ENCODE data around the gene MDM1. TPM values are rescaled to one million over a fixed set of nuclear protein-coding genes. Genes with fewer than 3 reads are reported as not detected.

MDM1 gene
- polyA plus RNA-seq, 4 donors: 30.2 to 42.5 (median 35.0) TPM

- no peak for DNase-seq (ENCODE audit: low read depth in 4 of 4, low spot score in 3 of 4)
Observed at GRCh38 chr12:68327896-68328295, 4.3 kb downstream of the MDM1 start.

GRCh38 chr12:68326716-68327115 is 5.4 kb downstream of the MDM1 start:
- no peak for DNase-seq (ENCODE audit: low read depth in 4 of 4, low spot score in 3 of 4)

- DNase-seq (ENCODE audit: low read depth in 4 of 4, low spot score in 3 of 4): no peak
Observed at GRCh38 chr12:68325966-68326365, 6.2 kb downstream of the MDM1 start.

GRCh38 chr12:68324531-68324930 is 7.6 kb downstream of the MDM1 start:
- no peak for DNase-seq (ENCODE audit: low read depth in 4 of 4, low spot score in 3 of 4)

GRCh38 chr12:68321140-68321539 is 11.0 kb downstream of the MDM1 start:
- DNase-seq (ENCODE audit: low read depth in 4 of 4, low spot score in 3 of 4): no peak

GRCh38 chr12:68319988-68320623 is 12.1 kb downstream of the MDM1 start:
- no peak for DNase-seq (ENCODE audit: low read depth in 4 of 4, low spot score in 3 of 4)

- peak in 2 of 4 donors; percentile 10 for DNase-seq (ENCODE audit: low read depth in 4 of 4, low spot score in 3 of 4)
Observed at GRCh38 chr12:68317047-68317667, 15.0 kb downstream of the MDM1 start.

- DNase-seq (ENCODE audit: low read depth in 4 of 4, low spot score in 3 of 4): no peak
Observed at GRCh38 chr12:68310370-68310769, 21.8 kb downstream of the MDM1 start.

- DNase-seq (ENCODE audit: low read depth in 4 of 4, low spot score in 3 of 4): no peak
Observed at GRCh38 chr12:68306564-68306963, 25.6 kb downstream of the MDM1 start.

- DNase-seq (ENCODE audit: low read depth in 4 of 4, low spot score in 3 of 4): no peak
Observed at GRCh38 chr12:68305278-68305677, 26.9 kb downstream of the MDM1 start.

- no peak for DNase-seq (ENCODE audit: low read depth in 4 of 4, low spot score in 3 of 4)
Observed at GRCh38 chr12:68304626-68305025, 27.5 kb downstream of the MDM1 start.

- DNase-seq (ENCODE audit: low read depth in 4 of 4, low spot score in 3 of 4): no peak
Observed at GRCh38 chr12:68303850-68304249, 28.3 kb downstream of the MDM1 start.

GRCh38 chr12:68297929-68298328 is 34.2 kb downstream of the MDM1 start:
- no peak for DNase-seq (ENCODE audit: low read depth in 4 of 4, low spot score in 3 of 4)

GRCh38 chr12:68294251-68294650 is 37.9 kb downstream of the MDM1 start:
- no peak for DNase-seq (ENCODE audit: low read depth in 4 of 4, low spot score in 3 of 4)

GRCh38 chr12:68293347-68293746 is 38.8 kb downstream of the MDM1 start:
- DNase-seq (ENCODE audit: low read depth in 4 of 4, low spot score in 3 of 4): no peak

GRCh38 chr12:68292151-68292943 is 39.8 kb downstream of the MDM1 start:
- DNase-seq (ENCODE audit: low read depth in 4 of 4, low spot score in 3 of 4): no peak

- no peak for DNase-seq (ENCODE audit: low read depth in 4 of 4, low spot score in 3 of 4)
Observed at GRCh38 chr12:68291396-68292036, 40.6 kb downstream of the MDM1 start.

- no peak for DNase-seq (ENCODE audit: low read depth in 4 of 4, low spot score in 3 of 4)
Observed at GRCh38 chr12:68290126-68290525, 42.0 kb downstream of the MDM1 start.

- no peak for DNase-seq (ENCODE audit: low read depth in 4 of 4, low spot score in 3 of 4)
Observed at GRCh38 chr12:68287106-68287505, 45.1 kb downstream of the MDM1 start.

GRCh38 chr12:68286396-68286795 is 45.8 kb downstream of the MDM1 start:
- no peak for DNase-seq (ENCODE audit: low read depth in 4 of 4, low spot score in 3 of 4)

GRCh38 chr12:68285541-68285940 is 46.6 kb downstream of the MDM1 start:
- no peak for DNase-seq (ENCODE audit: low read depth in 4 of 4, low spot score in 3 of 4)
